GM19240 (cell line): Measurements from ENCODE around the gene CSTPP1.
"Not testable (repeated sequence)": the region's sequence is repeated elsewhere in the genome, so short reads cannot be mapped to it uniquely, and the experiment has no call there.

ENCODE experiments used
- DNase-seq: peaks from one replicate; pipeline ENCODE4 v3.0.0; 2011; ENCODE audit warnings: low spot score; ENCODE audit not compliant: insufficient read length

Gene CSTPP1

DNA sequence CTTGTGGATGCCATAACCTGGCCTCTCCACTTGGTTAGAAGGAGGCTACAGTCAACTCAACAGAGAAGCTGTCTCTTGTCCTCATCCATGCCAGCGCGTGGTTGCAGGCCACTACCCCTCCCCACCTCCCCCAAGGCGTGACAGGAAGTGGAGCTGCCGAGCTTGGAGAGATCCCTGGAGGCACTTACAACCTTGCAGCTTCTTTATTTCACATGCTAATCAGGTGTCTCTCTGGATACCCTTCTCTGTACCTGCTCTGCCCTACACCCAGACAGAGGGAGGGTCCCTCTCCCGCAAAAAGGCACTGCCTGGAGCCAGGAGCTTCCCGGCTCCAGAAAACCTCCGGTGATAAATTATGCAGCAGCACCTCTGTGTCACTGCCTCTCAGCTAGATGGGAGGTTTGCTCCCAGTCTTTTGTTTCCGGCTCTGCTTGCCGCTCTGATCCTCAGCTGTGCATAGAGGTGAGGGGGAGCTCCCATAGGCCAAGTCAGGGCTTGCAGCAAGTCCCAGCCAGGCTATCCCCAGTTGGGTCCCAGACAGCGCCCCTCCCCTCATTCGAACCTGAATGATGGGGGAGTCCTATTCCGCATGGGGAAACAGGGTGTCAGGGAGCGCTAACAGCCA, 23.9 kb upstream of the CSTPP1 start:
- DNase-seq, result no peak

DNA sequence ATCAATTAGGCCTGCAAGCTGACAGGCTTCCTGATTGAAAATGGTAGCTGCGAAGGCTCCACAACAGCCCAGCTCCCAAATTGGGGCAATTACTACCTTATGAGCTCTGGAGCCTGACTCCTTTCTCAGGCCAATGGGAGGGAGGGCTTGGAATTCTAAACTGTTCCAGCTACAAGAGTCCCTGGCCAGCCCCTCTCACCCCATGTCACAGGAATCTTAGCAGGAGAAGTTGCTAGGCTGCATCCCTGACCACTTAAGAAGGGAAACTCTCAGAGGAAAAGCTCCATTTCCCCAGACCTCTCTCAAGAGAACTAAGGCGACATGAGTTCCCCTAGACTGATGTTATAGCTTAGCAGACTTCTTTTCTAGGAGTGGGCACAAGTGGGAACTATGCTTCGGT, 23.1 kb upstream of the CSTPP1 start:
- no peak for DNase-seq

DNA sequence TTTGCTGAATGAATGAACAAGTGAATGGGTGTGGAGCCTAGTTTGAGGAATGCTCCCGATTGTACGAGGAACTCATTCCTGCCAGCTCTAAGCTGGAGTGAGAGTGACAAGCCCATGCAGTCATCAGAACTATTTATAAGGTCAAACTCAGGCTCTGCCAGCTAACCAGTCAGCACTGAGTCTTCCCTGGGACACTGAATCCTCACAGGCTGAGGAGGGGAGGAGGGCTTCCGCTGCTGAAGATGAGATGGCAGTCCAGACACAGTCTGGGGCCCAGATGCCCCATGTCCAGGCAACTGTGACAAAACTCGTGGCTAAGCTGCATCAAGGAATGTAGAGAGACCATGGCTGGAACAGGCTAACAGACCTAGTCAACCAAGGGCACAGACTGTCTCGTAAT, 22.2 kb upstream of the CSTPP1 start:
- no peak for DNase-seq

DNA sequence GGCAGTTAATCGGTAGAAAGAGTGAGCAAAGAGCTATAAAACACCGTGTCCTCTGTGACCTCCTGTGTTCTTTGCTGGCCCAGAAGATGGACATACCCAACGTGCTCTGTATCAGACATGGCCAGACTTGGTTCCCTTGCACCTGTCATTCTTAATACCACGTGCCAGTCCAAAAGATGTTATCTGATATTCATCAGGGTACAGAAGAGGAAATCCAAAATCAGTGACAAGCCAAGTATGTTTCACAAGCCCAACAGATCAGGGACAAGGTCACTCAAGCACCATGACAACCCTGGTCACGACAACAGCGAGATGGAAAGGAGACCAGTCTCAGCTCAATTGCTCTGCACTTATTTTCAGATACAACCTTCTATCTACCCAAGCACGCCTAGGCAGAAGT, 21.7 kb upstream of the CSTPP1 start:
- no peak for DNase-seq

DNA sequence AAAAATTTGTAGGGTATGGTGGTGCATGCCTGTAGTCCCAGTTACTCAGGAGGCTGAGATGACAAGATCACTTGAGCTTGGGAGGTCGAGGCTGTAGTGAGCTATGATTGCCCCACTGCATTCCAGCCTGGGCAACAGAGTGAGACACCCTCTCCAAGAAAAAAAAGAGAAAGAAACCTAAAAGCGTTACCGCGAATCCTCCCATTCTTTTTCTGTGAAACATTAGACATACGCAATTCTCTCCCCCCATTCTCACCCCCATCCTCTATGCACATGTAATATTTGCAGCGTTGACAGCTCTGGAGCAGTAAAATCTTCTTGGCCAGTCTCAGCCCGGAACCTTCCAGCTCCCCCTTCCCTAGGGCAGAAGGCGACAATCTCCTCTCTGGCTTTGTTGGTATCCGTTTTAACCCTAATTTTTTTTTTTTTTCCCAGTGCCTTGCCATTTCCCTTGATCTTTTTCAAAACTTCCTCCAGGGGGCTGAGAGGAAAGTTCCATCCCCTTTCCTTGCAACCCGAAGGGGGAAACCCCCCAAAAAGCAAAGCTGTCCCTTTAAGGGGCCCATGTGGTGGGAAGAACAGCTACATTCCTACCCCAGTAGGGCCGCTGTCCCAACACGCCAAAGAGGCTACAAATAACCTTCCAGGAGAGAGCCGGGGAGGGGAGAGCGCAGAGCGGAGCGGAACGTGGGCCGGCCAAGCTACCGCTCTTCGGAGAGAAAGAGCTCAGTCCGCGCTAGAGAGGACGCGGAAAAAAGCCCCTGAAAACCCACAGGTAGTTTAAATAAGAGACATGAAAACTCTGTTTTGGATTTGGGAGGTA, 20.1 kb upstream of the CSTPP1 start:
- no peak for DNase-seq

DNA sequence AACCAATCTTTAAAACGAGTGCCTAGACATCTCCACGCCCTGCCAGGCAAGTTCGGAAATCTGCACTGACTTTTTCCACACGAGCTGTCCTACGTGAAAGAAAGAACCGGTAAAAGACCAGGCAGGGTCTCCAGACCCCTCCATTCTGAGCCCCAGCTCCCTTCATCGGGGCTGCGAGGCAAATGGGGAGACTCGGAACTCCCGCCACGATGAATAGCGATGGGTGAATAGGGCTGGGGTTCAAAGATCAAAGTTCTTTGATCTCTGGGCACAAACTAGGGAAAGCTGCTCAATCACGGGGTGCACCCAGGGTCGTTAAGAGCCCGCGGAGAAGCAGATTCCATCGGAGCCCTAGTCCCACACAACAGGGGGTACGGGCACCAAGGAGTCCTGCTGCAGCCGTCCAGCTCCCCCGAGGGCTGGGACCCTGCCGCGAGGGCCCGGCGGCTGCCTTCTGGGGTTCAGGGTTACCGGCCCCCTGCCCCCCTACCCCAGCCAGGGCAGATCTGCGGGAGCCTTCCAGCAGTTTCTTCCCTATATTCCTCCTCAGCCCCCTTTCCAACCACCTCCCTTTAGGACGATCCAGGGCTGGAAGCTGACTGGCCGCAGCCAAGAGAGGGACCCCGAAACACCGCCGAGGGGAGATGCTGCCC, 19.3 kb upstream of the CSTPP1 start:
- no peak for DNase-seq

DNA sequence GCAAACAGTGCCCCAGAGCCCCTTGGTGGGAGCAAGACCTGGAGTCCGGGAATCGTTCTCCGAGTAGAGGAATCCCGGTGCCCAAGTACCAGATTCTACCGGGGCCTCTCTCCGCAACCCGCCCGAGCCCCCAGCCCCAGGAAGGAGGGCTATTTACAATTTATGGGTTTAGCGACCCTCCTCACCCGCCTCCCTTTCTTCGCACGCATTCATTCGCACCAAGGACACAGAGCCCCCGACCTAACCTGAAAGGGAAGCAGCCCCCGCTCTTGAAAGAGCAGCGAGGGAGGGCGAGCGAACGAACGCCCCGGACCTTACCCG, 18.8 kb upstream of the CSTPP1 start:
- DNase-seq, result no peak

DNA sequence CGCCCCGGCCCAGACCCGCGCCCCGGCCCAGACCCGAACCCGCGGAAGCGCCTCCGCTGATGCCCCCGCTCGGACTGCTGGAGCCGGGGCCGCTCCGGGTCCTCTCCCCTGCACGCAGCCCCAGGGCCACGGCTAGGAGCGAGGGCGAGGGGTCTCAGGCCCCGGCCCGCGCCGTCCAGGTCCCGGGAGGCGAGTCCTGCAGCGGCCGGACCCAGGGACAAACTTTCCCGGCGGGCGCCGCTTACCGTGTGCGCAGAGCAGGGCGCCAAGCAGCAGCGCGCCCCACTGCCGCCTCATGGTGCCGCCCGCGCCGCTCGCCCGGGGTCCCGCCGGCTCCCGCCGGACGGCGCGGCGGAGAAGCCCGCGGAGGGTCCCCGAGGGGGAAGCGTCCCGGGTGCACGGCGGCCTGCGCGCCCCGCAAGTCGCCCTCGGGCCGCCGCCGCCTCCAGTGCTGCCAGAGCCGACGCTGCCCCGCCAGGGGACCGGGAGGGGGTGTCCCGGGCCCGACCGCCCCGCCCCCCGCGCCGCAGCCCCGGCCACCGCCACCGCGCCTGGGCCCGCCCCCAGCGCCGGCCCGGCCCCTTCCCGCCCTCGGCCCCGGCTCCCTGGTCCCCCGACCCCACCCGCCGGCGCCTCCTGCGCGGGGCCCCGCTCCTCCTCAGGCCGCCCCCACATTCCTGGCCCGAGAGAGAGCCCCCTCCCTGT, 18.3 kb upstream of the CSTPP1 start, which contains the start of gene LRP4:
Gene LRP4 (minus strand): TSS at position 468 of the 705 bp plus-strand sequence. CDS start 171 bp downstream, at position 297.
- DNase-seq, result no peak

DNA sequence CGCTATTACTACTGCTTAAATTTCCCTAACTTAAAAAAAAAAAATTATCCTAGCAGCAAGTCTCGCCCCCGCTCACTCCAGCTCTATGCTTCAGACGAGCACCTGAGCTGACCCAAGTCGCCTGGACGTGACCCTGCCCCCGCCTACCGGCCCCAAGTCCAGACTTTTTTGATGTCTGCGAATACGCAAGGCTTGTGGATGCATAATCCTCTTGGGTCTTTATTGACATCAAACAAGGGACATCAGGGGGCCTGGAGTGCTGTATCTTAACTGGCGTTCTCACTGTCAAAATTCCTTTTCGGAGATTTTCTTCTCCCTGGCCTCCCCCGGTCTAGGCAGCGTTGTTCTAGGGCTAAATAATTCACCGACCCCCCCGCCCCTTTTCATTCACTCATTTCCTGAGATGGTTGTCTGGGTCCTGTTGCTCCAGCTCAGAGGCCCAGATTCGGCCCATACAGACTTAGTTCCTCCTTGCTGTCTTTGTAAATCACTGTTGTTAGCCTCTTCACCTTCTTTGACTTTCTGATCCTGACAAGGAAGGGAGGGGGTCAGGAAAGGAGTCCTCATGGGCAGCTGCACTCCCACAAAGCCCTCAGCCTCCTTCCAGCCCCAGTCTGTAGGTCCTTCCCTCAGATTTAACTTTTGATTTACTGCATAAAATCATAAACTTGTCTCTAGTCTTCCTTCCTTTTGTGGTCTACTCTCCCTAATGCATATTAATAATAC, 17.6 kb upstream of the CSTPP1 start:
- no peak for DNase-seq

DNA sequence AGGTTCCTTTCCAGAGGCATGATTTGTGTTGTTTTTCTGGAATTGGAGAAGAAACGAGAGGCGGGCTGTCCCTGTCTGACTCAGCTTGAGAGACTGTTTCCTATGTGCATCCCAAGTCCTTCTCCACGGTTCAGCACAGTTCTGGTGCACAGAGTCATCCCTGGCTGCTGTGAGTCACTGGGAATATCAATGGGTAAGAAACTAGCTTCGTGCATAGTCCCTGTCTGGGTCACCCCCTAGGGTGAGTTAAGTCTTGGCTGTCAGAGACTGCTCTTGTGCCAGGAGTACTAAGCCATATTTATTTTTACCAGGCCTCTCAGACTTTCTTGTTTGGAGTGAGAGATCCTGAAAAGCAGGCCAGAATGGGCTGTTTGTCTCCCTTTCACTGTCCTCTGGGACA, 15.8 kb upstream of the CSTPP1 start:
- DNase-seq, result no peak

DNA sequence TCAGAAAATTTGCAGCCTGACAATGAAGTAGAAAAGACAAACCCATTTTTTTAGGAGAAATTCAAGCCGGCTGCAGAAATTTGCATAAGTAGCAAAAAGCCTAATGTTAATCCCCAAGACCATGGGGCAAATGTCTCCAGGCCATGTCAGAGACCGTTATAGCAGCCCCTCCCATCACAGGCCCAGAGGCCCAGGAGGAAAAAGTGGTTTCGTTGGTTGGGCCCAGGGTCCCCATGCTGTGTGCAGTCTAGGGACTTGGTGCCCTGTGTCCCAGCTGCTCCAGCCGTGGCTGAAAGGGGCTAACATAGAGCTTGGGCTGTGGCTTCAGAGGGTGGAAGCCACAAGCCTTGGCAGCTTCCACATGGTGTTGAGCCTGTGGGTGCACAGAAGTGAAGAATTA, 8.6 kb upstream of the CSTPP1 start:
- not testable (repeated sequence) for DNase-seq

DNA sequence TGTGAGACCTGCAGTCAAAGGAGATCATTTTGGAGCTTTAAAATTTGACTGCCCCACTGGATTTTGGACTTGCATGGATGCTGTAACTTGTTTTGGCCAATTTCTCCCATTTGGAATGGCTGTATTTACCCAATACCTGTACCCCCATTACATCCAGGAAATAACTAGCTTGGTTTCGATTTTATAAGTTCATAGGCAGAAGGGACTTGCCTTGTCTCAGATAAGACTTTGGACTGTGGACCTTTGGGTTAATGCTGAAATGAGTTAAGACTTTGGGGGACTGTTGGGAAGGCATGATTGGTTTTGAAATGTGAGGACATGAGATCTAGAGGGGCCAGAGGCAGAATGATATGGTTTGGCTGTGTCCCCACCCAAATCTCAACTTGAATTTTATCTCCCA, 7.9 kb upstream of the CSTPP1 start:
- not testable (repeated sequence) for DNase-seq

DNA sequence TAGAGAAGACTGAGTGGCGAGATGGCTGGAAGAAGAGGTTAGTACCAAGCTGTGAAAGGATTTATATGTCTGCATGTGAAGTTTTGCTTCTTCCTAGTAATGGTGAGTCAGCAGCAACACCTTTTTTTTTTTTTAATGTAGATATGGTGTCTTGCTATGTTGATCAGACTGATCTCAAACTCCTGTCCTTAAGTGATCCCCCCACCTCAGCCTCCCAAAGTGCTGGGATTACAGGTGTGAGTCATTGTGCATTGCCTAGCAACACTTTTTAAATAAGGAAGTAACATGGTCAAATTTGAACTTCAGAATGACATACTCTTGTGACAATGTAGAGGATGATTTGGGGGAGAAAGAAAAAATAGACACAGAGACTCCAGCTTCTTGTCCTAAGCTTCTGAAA, 6.5 kb upstream of the CSTPP1 start:
- DNase-seq, result no peak

DNA sequence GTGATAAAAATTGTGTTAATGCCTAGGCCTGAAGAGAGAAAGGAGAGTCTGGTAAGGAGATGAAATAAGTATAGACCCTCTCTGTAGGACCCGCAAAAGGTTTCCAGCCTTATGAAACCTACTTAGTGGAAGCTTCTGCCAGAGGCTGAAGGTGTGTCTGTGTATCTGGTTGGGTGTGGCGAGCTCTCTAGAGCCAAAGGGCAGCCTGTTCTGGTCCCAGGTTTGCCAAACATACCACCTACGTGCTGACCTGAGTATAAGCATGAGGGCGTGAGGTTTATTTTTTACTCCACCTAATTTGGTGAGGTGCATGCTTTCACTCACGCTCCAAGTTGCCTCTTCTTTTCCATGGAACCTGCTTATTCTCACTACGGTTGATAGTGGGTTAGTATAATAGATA, 5.6 kb downstream of the CSTPP1 start:
- DNase-seq, result no peak

DNA sequence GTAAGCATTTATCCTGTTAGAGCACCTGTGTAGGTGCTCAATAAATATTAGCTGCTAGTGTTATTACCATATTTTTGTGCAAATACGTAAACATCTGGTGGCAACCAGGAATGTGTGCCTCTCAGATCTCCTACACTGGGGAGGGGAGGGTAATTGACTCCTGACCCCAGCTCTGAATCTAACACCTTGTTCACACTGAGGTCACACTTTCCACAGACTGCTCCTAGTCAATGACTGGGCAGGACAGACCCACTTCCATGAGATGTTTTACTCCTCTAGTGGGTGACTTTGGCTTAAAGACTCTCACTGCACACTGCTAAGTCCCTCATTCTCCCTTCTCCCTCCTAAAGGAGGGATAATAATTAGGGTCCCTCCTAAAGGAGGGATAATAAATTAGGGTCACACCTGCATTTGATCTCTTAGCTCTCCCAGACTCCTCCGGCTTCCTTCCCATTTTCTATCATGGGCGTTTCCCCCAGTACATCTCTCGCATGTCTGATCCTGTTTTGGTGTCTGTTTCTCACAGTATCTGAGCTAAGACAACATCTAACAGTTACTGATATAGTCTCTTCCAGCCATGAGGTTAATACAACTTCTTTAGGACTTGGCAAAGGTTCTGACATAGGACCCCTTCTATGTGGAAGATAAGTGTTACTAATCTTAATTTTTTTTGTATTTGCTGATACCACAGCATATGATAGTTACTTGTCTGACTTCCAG, 8.0 kb downstream of the CSTPP1 start:
- no peak for DNase-seq

DNA sequence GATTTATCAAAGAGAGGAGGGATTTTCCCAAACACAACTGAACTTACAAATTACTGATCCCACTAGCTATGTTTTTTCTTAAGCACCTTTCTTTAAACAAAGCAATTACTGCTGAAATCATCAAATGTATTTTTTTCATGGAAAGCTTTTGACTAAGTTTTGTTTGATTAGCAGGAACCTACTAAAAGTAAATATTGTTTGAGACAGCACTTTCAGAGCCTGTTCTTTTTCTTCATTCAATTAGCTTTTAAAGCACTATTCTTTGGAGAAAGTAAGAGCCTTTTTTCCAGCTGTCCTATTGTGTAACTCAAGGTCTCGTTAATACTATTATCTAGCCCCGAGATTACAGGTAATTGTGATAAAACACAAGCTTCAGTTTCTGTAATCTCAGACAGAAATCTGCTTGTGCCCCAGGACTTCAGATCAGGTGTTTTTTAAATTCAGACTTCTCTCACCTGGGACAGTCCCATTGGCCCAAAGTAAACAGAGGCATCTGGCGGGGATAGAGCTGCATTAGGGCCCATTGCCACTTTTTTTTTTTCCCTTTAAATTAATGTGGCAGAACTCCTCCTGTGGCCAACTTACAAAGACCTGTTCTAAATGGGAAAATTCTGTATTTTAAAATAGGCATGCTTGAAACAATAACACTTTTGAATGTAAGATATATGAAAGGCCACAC, 11.0 kb downstream of the CSTPP1 start:
- DNase-seq, result no peak

DNA sequence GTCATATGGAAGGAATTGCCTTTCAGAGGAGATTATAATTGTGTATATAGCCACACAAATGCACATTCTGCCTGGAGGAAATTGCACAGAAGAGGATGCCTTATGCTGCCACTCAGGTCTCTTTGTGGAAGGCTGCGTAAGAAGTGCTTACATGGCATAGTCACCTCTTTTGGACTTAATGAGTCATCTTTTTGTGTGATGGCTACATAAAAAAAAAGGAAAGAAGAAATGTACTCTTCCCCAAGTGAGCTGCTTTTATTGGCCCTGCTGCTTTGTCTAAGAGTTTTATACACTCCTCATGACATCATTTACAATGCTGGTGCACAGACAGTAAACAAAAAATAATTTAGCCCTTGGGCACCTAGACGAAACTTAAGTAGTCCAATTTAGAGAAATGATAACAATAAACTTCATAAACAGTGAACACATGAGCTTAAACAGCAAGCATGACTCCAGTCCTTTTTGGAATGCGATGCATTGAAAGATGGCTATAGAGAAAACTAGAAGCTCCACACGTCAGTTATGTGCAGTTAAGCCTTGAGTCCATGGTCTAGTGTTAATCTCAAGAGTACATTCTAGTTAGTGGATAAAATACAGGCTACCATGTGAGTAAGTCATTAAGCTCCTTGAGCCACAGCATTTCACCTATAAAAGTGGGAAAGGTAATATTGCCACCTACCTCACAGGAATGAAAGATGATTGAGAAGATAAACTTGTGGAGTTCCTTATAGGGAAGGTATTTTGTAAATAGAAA, 12.0 kb downstream of the CSTPP1 start:
- no peak for DNase-seq

DNA sequence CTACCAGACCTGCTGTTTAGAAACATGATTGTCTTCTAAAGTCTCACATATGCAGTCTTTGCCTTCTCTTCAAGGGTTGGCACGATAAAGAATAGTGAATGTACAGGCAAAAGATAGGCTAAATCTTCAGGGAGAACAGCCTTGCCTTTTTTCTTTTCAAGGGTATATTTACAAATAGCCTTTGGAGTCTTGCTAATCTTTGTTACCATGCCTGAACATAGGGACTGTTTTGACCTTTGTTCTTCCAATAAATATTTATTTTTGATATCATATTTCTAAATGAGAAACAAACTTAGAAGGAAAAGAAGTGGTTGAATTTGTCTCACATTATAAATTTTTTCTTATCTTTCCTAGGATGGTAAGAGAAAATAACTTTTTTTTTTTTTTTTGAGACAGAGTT, 12.7 kb downstream of the CSTPP1 start:
- DNase-seq, result no peak

DNA sequence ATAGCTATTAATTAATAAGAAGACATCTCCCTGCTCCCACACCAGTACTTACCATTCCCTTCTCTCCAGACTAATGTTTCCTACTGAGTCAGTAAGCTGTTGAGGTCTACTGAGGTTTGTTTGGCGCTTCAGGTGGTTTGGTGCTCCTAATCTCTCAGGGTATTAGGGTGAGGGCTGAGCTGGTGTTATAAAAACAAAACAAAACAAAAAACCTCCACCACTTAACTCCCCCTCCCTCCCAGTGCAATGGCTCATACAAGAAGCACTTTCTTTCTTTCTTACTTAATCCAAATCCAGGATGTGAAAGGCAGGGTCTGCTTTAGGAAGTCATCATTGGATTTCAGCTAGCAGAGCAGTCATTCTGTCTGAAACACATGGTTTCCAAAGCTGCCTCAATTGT, 15.3 kb downstream of the CSTPP1 start:
- DNase-seq, result no peak
